ENCODE data around the gene GUCY2D.

The GUCY2D gene

GRCh38 chr17:8068736-8069586, 66.5 kb downstream of the GUCY2D start:
- DNase-seq, result peak; percentile 59 to 72 (median 66)

GRCh38 chr17:8069587-8069860, 67.1 kb downstream of the GUCY2D start:
- no peak for DNase-seq
